H1 (cell line): Measurements from ENCODE around the gene TMEM114. TPM values are rescaled to one million over a fixed set of nuclear protein-coding genes. Genes with fewer than 3 reads are reported as not detected.

Experiments
- CTCF ChIA-PET: fragments of 300-600 bp; sonication (Branson Sonifier 250); formaldehyde crosslinking; loops from one replicate; lab custom pipeline; 2021; ENCODE audit not compliant: partially characterized antibody; lab: Charles Lee
- POLR2A ChIA-PET: fragments of 300-600 bp; sonication (Branson Sonifier 250); formaldehyde crosslinking; loops from one replicate; lab custom pipeline; 2021; ENCODE audit warnings: inconsistent platforms; ENCODE audit not compliant: partially characterized antibody; lab: Charles Lee
- DNase-seq, 2 experiments: peaks; one replicate each; pipeline versions ENCODE4 v3.0.0 to v3.0.0-alpha.2; 2010 to 2022; ENCODE audit warnings: low spot score in 2 of 2, low read depth in 1 of 2, mixed read lengths in 1 of 2
- FAIRE-seq: peaks from 2 replicates; lab custom pipeline; 2011; peaks lifted over from hg19 to GRCh38; lab: Jason Lieb, UNC
- H2AFZ ChIP-seq: 2 replicates; pipeline ENCODE4 v1.8.1; 2012; ENCODE audit warnings: low read length, inconsistent platforms
- H2AK5ac ChIP-seq: 2 replicates; pipeline ENCODE4 v1.6.1; 2013; ENCODE audit warnings: low read depth, low read length
- H2BK120ac ChIP-seq: replicated peaks from 2 replicates; pipeline ENCODE3; 2013; ENCODE audit warnings: low read depth, low read length, inconsistent platforms
- H2BK12ac ChIP-seq: 2 replicates; pipeline ENCODE4 v1.6.1; 2013; ENCODE audit warnings: low read depth, low read length
- H2BK15ac ChIP-seq: 2 replicates; pipeline ENCODE4 v1.6.1; 2013; ENCODE audit warnings: low read length
- H2BK20ac ChIP-seq: 2 replicates; pipeline ENCODE4 v1.6.1; 2013; ENCODE audit warnings: low read length
- H2BK5ac ChIP-seq: 2 replicates; pipeline ENCODE4 v1.6.1; 2013; ENCODE audit warnings: low read depth, low read length
- H3K14ac ChIP-seq: 2 replicates; pipeline ENCODE4 v1.6.1; 2013; ENCODE audit warnings: inconsistent platforms; ENCODE audit not compliant: insufficient read length
- H3K18ac ChIP-seq: 2 replicates; pipeline ENCODE4 v1.6.1; 2013; ENCODE audit warnings: low read length; ENCODE audit errors: extremely low read depth
- H3K23ac ChIP-seq: 2 replicates; pipeline ENCODE4 v1.6.1; 2013; ENCODE audit warnings: inconsistent platforms; ENCODE audit not compliant: insufficient read length
- H3K23me2 ChIP-seq: 2 replicates; pipeline ENCODE4 v1.6.1; 2013; ENCODE audit warnings: low read depth, low read length
- H3K27ac ChIP-seq: 2 replicates; pipeline ENCODE4 v1.6.1; 2011; ENCODE audit warnings: low read depth, low read length, inconsistent platforms
- H3K27me3 ChIP-seq, 4 experiments: replicated peaks in 1 of 4; 1 replicate in 1 of 4; 2 replicates in 3 of 4; pipeline versions ENCODE4 v1.6.1 to v1.8.1; 2011 to 2013; ENCODE audit warnings: low read length in 3 of 4, mild to moderate bottlenecking in 3 of 4, inconsistent platforms in 2 of 4, mixed read lengths in 2 of 4, moderate library complexity in 1 of 4; ENCODE audit not compliant: control insufficient read depth in 3 of 4, insufficient read depth in 3 of 4; ENCODE audit errors: extremely low read depth in 1 of 4
- H3K36me3 ChIP-seq, 4 experiments: 2 replicates each; pipeline versions ENCODE4 v1.6.1 to v1.8.1; 2011 to 2013; ENCODE audit warnings: mild to moderate bottlenecking in 4 of 4, low read length in 3 of 4, moderate library complexity in 2 of 4, control low read depth in 1 of 4, inconsistent platforms in 1 of 4; ENCODE audit not compliant: insufficient read depth in 4 of 4, control insufficient read depth in 2 of 4
- H3K4ac ChIP-seq: replicated peaks from 2 replicates; pipeline ENCODE3; 2013; ENCODE audit warnings: low read length, low read depth, mixed read lengths, inconsistent platforms; ENCODE audit not compliant: insufficient read length
- H3K4me1 ChIP-seq, 4 experiments: replicated peaks in 1 of 4; 1 replicate in 1 of 4; 2 replicates in 3 of 4; pipeline versions ENCODE4 v1.6.1 to v1.8.1; 2011 to 2013; ENCODE audit warnings: low read length in 3 of 4, inconsistent platforms in 2 of 4, mixed read lengths in 1 of 4; ENCODE audit not compliant: insufficient read depth in 4 of 4, control insufficient read depth in 3 of 4
- H3K4me2 ChIP-seq, 2 experiments: 2 replicates each; pipeline versions ENCODE4 v1.6.1 to v1.8.1; 2011 to 2013; ENCODE audit warnings: low read depth in 2 of 2, low read length in 2 of 2, control low read depth in 1 of 2, inconsistent platforms in 1 of 2, mild to moderate bottlenecking in 1 of 2; ENCODE audit not compliant: insufficient read depth in 1 of 2
- H3K4me3 ChIP-seq, 4 experiments: fragments of 200-600, 300-600 bp in 1 of 4; sonication (generic), shearing (Covaris generic), sonication (Bioruptor Twin) in 1 of 4; 2 replicates each; pipeline versions ENCODE4 v1.5.1 to v1.8.1; 2011 to 2016; ENCODE audit warnings: low read length in 4 of 4, low read depth in 3 of 4, control low read depth in 2 of 4, inconsistent platforms in 2 of 4, mild to moderate bottlenecking in 2 of 4, mixed read lengths in 1 of 4, moderate library complexity in 1 of 4; ENCODE audit not compliant: insufficient read depth in 2 of 4; ENCODE audit errors: extremely low read depth in 1 of 4
- H3K56ac ChIP-seq: replicated peaks from 2 replicates; pipeline ENCODE3; 2013; ENCODE audit warnings: low read depth, mild to moderate bottlenecking, mixed read lengths, low read length, inconsistent platforms; ENCODE audit not compliant: insufficient read length
- H3K79me1 ChIP-seq: 2 replicates; pipeline ENCODE4 v1.6.1; 2013; ENCODE audit warnings: low read depth, low read length, control low read depth
- H3K79me2 ChIP-seq, 2 experiments: 2 replicates each; pipeline versions ENCODE4 v1.6.1 to v1.8.1; 2012 to 2013; ENCODE audit warnings: low read length in 2 of 2, mild to moderate bottlenecking in 2 of 2, inconsistent platforms in 1 of 2; ENCODE audit not compliant: insufficient read depth in 2 of 2, control insufficient read depth in 1 of 2
- H3K9ac ChIP-seq, 4 experiments: replicated peaks in 1 of 4; 1 replicate in 1 of 4; 2 replicates in 3 of 4; pipeline versions ENCODE4 v1.6.1 to v1.8.1; 2011 to 2013; ENCODE audit warnings: low read depth in 3 of 4, low read length in 3 of 4, control low read depth in 2 of 4, mild to moderate bottlenecking in 2 of 4, moderate library complexity in 2 of 4, inconsistent platforms in 1 of 4; ENCODE audit errors: extremely low read depth in 1 of 4
- H3K9me3 ChIP-seq, 2 experiments: 2 replicates each; pipeline versions ENCODE4 v1.6.1 to v1.8.1; 2012 to 2013; ENCODE audit warnings: mild to moderate bottlenecking in 2 of 2, moderate library complexity in 2 of 2, control low read depth in 1 of 2, inconsistent platforms in 1 of 2, low read depth in 1 of 2, low read length in 1 of 2, mixed read lengths in 1 of 2; ENCODE audit not compliant: insufficient read depth in 2 of 2
- H4K20me1 ChIP-seq, 2 experiments: replicated peaks in 1 of 2; 2 replicates each; pipeline versions ENCODE3 to v1.8.1; 2011 to 2013; ENCODE audit warnings: inconsistent platforms in 2 of 2, low read length in 2 of 2, mild to moderate bottlenecking in 1 of 2; ENCODE audit not compliant: insufficient read depth in 2 of 2, control insufficient read depth in 1 of 2
- H4K5ac ChIP-seq: 2 replicates; pipeline ENCODE4 v1.6.1; 2013; ENCODE audit warnings: low read length, low read depth, mixed read lengths, inconsistent platforms; ENCODE audit not compliant: insufficient read length
- H4K8ac ChIP-seq: 2 replicates; pipeline ENCODE4 v1.8.0; 2013; ENCODE audit warnings: mild to moderate bottlenecking, moderate library complexity, low read length, inconsistent platforms; ENCODE audit not compliant: insufficient read depth; ENCODE audit errors: extremely low read depth
- H4K91ac ChIP-seq: replicated peaks from 2 replicates; pipeline ENCODE3; 2013; ENCODE audit warnings: low read length, mixed read lengths, inconsistent platforms; ENCODE audit not compliant: insufficient read length
- BCL11A ChIP-seq, 2 experiments: IDR thresholded peaks; one replicate each; pipeline ENCODE4 v1.6.1; 2011; ENCODE audit warnings: low read depth in 2 of 2, low read length in 2 of 2, mild to moderate bottlenecking in 2 of 2
- BRCA1 ChIP-seq: IDR thresholded peaks from 2 replicates; pipeline ENCODE4 v1.6.1; 2012; ENCODE audit warnings: low read depth, low read length, improper control_type of control experiment
- CEBPB ChIP-seq: IDR thresholded peaks from 2 replicates; pipeline ENCODE4 v1.6.1; 2012; ENCODE audit warnings: low read depth, low read length
- E2F6 ChIP-seq: IDR thresholded peaks from 2 replicates; pipeline ENCODE4 v1.6.1; 2012; ENCODE audit warnings: inconsistent platforms
- GABPA ChIP-seq: IDR thresholded peaks from 2 replicates; pipeline ENCODE4 v1.6.1; 2011; ENCODE audit warnings: mild to moderate bottlenecking, low read length, moderate library complexity, borderline replicate concordance; ENCODE audit not compliant: insufficient read depth
- GTF2F1 ChIP-seq: IDR thresholded peaks from 2 replicates; pipeline ENCODE4 v1.6.1; 2012; ENCODE audit warnings: low read depth, low read length, improper control_type of control experiment, borderline replicate concordance
- HDAC2 ChIP-seq, 2 experiments: fragments of 300-600 bp in 1 of 2; sonication (generic) in 1 of 2; IDR thresholded peaks; 2 replicates each; pipeline ENCODE4 v1.6.1; 2011 to 2012; ENCODE audit warnings: low read depth in 2 of 2, low read length in 2 of 2, mild to moderate bottlenecking in 2 of 2, moderate library complexity in 2 of 2, borderline replicate concordance in 1 of 2, inconsistent platforms in 1 of 2
- JUND ChIP-seq: IDR thresholded peaks from 2 replicates; pipeline ENCODE4 v1.6.1; 2011; ENCODE audit warnings: mild to moderate bottlenecking, improper control_type of control experiment, low read length
- RFX5 ChIP-seq: IDR thresholded peaks from 2 replicates; pipeline ENCODE4 v1.6.1; 2011; ENCODE audit warnings: low read depth, low read length, improper control_type of control experiment, borderline replicate concordance
- TAF1 ChIP-seq: IDR thresholded peaks from 2 replicates; pipeline ENCODE4 v1.6.1; 2011; ENCODE audit warnings: mild to moderate bottlenecking, low read depth, low read length
- ZNF274 ChIP-seq: IDR thresholded peaks from 2 replicates; pipeline ENCODE4 v1.7.0; 2012; ENCODE audit warnings: low read length, borderline replicate concordance; ENCODE audit errors: extremely low read depth
- polyA plus RNA-seq, 7 experiments: library from polyadenylated mRNA; depleted of rRNA in 3 of 7; stranded (reverse) in 5 of 7; unstranded in 2 of 7; fragments of >200 nt in 5 of 7; fragments of 200-250 nt in 2 of 7; gene quantifications; 1 replicate in 5 of 7; 2 replicates in 1 of 7; 4 replicates in 1 of 7; pipeline versions ENCODE4 v1.2.1 to v1.2.3, GENCODE V29; 2011 to 2013; ENCODE audit warnings: missing spikeins in 2 of 7, mixed read lengths in 2 of 7
- total RNA-seq: library from RNA; stranded (reverse); fragmentation: NEBNext Ultra II Directional; extraction: Animal tissue kit (Norgen Biotek cat#: 25700); gene quantifications from 2 replicates; pipeline ENCODE4 v1.2.1, GENCODE V29; 2021

Gene TMEM114
- total and polyA plus RNA-seq, 2 of the 8 experiments (the other 6 are each of a cell fraction or from before 2014, with no cell fraction given), result 1.6 to 2.9 TPM

- Histone ChIP-seq H3K36me3 (peaks cover 18 to 39% (median 30%) of the 10 kb centered on the region in 4 experiments), H3K79me2 (peaks cover 9 to 44% of the 10 kb centered on the region in 2 experiments), H3K27me3 (no peaks in the 10 kb centered on the region), H4K20me1 (peaks cover 5 to 7% of the 10 kb centered on the region in 2 experiments), H3K23me2 (peaks cover 4% of the 10 kb centered on the region), H2AK5ac (no peak overlapping the region), H2BK12ac (no peak overlapping the region), H3K14ac (no peak overlapping the region), H4K8ac (no peak overlapping the region), H4K91ac (no peak overlapping the region), H3K56ac (no peak overlapping the region), H3K4me2 (no peak overlapping the region), H3K4ac (no peak overlapping the region), H3K4me3 (no peak overlapping the region), H3K27ac (no peak overlapping the region), H3K9ac (no peak overlapping the region; a peak in 1 of 7 replicates), H2BK5ac (no peak overlapping the region), H2BK20ac (no peak overlapping the region), H3K79me1 (peaks cover 17% of the 10 kb centered on the region), H2BK15ac (no peak overlapping the region), H2AFZ (no peak overlapping the region), H2BK120ac (no peak overlapping the region), H3K18ac (no peak overlapping the region), H3K23ac (no peak overlapping the region), H3K9me3 (no peaks in the 10 kb centered on the region), H4K5ac (no peak overlapping the region), H3K4me1 (no peaks in the 10 kb centered on the region; a peak in 1 of 7 replicates)
- ChIA-PET CTCF (interaction anchor here (1.3 to 24.1 kb wide), 6 partner anchors 9 to 52 kb away, joined by 3 to 416 read pairs (median 6); no protein-coding TSS in a partner anchor), POLR2A (interaction anchor here (1.0 to 4.4 kb wide), 2 partner anchors 10 to 14 kb away, joined by 3 to 23 read pairs; no protein-coding TSS in a partner anchor)
- no peak for FAIRE-seq
- no peak for DNase-seq
- TF ChIP-seq JUND (no peak), RFX5 (no peak), ZNF274 (no peak), GABPA (no peak), TAF1 (no peak), GTF2F1 (no peak), HDAC2 (IDR thresholded peaks at IDR 0.05; ENCODE audit: borderline replicate concordance in 1 of 2, low read depth in 2 of 2, low read length in 2 of 2) (no peak), CEBPB (no peak), E2F6 (no peak), BCL11A (IDR thresholded peaks at IDR 0.05; ENCODE audit: low read depth in 2 of 2, low read length in 2 of 2) (no peak), BRCA1 (no peak)
These were observed 33.3 kb upstream of the TMEM114 start for GRCh38 chr16:8623634-8624033.
